Measurements from ENCODE around the gene ZBTB39.
"Not testable (repeated sequence)": the region's sequence is repeated elsewhere in the genome, so short reads cannot be mapped to it uniquely, and the experiment has no call there.

Gene ZBTB39

GRCh38 chr12:56998981-56999380 lies 7.4 kb downstream of the ZBTB39 start:
- DNase-seq = no peak

DNA sequence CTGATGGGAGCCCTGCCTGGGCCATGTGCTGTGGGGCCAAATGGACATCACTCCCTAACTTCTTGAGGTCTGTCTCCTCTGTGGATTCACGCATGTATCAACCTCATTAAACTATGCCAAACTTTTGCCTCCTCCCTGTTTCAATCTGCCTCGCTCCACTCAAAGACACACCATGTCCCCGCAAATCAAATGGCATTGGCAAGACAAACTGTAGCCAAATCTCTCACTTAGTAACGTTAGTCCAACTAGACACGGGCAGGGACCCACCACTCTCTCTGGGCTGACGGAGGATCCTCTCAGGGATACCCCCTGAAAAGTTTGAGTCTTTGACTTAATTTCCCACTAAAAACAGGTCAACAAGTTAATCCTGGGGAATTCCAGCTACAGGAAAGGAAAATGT lies 8.0 kb downstream of the ZBTB39 start:
- no peak for DNase-seq

- no peak for DNase-seq
Measured at GRCh38 chr12:56996793-56997545, 9.4 kb downstream of the ZBTB39 start.

DNA sequence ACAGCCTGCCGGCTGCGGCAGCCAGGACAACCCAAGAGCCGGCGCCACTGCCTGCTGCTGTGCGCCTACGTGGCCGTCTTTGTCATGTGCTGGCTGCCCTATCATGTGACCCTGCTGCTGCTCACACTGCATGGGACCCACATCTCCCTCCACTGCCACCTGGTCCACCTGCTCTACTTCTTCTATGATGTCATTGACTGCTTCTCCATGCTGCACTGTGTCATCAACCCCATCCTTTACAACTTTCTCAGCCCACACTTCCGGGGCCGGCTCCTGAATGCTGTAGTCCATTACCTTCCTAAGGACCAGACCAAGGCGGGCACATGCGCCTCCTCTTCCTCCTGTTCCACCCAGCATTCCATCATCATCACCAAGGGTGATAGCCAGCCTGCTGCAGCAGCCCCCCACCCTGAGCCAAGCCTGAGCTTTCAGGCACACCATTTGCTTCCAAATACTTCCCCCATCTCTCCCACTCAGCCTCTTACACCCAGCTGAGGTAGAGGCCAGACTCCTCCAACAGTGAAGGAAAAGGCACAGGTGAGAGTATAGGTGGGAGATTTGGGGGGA lies 10.3 kb downstream of the ZBTB39 start:
- no peak for DNase-seq

DNA sequence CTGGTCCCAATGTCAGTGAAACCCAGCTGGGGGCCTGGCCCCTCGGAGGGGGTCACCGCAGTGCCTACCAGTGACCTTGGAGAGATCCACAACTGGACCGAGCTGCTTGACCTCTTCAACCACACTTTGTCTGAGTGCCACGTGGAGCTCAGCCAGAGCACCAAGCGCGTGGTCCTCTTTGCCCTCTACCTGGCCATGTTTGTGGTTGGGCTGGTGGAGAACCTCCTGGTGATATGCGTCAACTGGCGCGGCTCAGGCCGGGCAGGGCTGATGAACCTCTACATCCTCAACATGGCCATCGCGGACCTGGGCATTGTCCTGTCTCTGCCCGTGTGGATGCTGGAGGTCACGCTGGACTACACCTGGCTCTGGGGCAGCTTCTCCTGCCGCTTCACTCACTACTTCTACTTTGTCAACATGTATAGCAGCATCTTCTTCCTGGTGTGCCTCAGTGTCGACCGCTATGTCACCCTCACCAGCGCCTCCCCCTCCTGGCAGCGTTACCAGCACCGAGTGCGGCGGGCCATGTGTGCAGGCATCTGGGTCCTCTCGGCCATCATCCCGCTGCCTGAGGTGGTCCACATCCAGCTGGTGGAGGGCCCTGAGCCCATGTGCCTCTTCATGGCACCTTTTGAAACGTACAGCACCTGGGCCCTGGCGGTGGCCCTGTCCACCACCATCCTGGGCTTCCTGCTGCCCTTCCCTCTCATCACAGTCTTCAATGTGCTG lies 11.0 kb downstream of the ZBTB39 start:
- DNase-seq = no peak

GRCh38 chr12:56994231-56994746 lies 12.1 kb downstream of the ZBTB39 start:
- no peak for DNase-seq

- no peak for DNase-seq
Measured at GRCh38 chr12:56993346-56993745, 13.0 kb downstream of the ZBTB39 start.

- DNase-seq = no peak
Measured at GRCh38 chr12:56991319-56992246, 14.8 kb downstream of the ZBTB39 start.

GRCh38 chr12:56990648-56991318 lies 15.6 kb downstream of the ZBTB39 start:
- DNase-seq = no peak

DNA sequence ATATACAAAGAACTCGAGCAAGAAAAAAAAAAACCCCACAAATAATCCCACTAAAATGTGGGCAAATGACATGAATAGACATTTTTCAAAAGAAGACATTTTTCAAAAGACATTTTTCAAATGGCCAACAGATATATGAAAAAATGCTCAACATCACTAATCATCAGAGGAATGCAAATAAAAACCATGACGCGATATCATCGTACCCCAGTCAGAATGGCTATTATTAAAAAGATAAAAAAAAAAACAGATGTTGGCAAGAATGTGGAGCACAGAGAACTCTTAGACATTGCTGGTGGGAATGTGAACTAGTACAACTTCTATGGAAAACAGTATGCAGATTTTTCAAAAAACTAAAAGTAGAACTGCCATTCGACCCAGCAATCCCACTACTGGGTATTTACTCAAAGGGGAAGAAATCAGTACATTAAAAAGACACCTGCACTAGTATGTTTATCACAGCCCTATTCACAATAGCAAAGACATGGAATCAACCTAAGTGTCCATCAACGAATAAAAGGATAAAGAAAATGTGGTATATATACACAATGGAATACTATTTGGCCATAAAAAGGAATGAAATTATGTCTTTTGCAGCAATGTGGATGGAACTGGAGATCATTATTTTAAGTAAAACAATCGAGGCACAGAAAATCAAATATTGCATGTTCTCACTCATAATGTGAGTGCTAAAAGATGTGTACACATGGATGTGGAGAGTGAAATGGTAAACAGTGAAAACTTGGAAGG lies 16.3 kb downstream of the ZBTB39 start:
- no peak for DNase-seq

DNA sequence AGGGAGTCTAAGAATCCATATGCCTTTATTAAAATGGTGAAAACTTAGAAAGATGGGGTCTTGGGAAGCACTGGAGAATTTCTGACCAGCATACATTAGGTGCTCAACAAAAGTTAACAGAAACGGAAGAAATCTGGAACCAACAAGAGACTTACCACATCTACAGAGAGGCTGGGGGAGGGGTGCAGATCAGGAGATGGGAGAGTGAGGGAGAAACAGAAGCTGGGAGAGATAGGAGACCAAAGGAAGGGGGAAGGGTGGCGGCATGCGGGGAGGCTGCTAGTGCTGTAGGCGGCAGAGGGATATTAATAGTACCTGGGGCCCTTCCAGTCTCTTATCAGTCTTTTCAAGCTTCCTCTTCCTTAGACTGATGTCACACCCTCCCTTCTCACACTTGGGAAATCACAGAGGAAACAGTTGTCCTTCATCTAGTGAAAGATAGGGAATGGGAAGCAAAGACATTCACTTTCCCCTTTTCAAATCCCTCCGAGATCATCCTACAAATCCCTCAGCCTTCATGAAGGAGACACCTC lies 18.1 kb downstream of the ZBTB39 start:
- DNase-seq = no peak

DNA sequence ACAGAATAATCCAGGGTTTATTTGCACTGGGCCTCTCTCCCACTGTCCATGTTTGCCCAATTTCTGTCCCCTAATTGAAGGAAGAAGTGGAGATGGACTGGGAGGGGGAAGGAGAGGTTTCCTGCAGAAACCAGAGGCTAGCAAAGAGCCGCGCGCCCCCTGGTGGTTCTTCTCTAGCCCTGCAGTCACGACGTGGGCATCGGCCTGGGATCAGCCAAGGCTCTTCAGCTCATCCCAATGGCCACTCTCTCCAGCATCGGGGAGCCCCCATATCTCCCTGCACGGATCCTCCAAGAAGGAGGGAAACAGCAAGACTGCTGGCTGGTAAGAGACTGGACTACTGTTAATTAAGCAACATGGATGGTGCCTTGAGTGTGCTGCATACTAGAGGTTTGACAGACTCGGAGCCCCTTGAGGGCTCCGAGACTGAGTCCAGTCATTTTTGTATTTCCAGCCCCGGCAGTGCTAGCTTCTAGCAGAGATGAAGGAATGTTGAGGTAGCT lies 18.7 kb downstream of the ZBTB39 start:
- DNase-seq = peak; percentile 72

DNA sequence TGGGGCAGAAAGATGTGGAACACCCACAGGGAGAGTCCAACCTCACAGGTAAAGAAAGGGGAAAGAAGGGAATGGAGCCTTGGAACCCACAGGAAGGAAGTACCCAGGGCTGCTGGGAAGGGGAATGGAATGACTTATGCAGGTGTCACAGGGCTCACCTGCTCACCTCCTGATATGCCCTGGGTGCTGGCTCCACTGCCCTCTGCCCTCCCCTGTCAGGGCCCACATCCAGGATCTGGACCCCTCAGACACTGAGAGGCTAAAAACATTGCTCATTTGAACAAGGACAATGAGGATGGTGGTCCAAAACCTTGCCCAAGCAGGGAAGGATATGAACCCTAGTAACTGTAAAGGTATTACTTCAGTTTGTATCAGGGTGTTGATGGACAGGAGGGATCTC lies 19.3 kb downstream of the ZBTB39 start:
- no peak for DNase-seq

GRCh38 chr12:56985714-56986113 lies 20.6 kb downstream of the ZBTB39 start:
- DNase-seq = not testable (repeated sequence)

GRCh38 chr12:56983386-56983785 lies 23.0 kb downstream of the ZBTB39 start:
- no peak for DNase-seq

- not testable (repeated sequence) for DNase-seq
Measured at GRCh38 chr12:56982578-56983236, 23.6 kb downstream of the ZBTB39 start.

DNA sequence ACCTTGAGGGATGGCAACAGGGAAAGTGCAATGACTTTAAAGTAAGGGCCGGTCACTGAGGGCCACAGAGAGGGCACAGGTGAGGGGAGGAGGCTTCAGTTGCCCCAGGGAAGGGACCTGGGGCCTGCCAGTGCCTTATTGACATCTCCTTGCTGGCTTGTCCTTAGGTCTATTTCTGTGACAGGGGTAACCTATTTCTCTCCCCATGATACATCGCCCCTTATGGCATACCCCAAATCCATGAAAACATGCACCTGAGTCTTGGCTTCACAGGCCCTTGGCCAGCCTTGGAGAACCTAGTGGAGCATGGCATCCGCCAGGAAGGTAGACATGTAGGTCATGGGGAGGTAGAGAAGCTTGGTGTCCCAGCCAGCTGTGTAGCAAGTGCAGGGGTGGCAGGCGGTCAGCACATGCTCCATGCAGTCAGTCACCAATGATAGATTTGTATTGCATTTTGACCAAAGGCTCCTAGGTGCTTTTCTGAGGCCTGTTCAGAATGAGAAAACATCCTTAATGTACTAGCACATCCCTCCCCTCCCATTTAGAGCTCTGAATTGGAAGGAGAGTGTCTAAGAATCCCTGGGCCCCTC lies 25.3 kb downstream of the ZBTB39 start:
- no peak for DNase-seq

DNA sequence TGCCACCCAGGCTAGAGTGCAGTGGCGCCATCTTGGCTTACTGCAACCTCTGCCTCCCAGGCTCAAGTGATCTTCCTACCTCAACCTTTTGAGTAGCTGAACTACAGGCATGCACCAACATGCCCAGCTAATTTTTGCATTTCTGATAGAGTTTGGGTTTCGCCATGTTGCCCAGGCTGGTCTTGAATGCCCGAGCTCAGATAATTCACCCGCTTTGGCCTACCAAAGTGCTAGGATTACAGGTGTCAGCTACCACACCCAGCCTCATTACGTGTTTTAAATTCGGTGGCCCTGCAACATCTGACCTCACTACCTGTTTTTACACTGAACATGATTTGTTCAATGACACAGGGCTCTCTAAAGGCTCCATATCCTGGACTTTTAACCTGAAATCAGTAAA lies 26.1 kb downstream of the ZBTB39 start:
- no peak for DNase-seq

GRCh38 chr12:56979628-56980027 lies 26.7 kb downstream of the ZBTB39 start:
- no peak for DNase-seq
